ENCODE results near the gene GRK2.

Gene GRK2

DNA sequence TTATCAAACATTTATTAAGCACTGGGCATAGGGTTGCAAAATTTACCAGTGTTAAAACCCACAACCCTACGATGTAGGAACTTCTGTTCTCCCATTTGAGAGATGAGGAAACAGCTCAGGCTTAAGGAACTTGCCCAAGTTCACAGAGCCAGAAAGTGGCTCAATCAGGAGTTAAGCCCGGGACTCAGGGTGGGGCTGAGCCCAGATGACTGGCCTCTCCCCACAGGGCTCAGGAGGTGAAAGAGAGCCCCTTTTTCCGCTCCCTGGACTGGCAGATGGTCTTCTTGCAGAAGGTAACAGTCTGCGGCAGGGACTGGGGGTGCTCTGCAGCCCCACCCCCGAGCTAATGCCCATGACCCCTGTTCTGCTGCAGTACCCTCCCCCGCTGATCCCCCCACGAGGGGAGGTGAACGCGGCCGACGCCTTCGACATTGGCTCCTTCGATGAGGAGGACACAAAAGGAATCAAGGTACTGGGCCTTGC, 17.2 kb downstream of the GRK2 start:
- no peak for TF ChIP-seq CTCF (IDR thresholded peaks at IDR 0.05)

GRCh38 chr11:67284811-67285540, 18.7 kb downstream of the GRK2 start:
- no peak overlapping the region for H3K4me3 ChIP-seq
- H3K27ac ChIP-seq = no peak overlapping the region
- H3K4me1 ChIP-seq = peaks cover 7 to 23% (median 16%) of the 10 kb centered on the region in 4 donors
- no peaks in the 10 kb centered on the region for H3K27me3 ChIP-seq
- intact Hi-C loops (cut with DNase I; ENCODE audit: low total_unique reads) = no loop called here
- no peak for TF ChIP-seq CTCF (IDR thresholded peaks at IDR 0.05)
- DNase-seq = no peak
- H3K9me3 ChIP-seq = no peaks in the 10 kb centered on the region
- peaks cover 62 to 70% (median 70%) of the 10 kb centered on the region in 3 donors for H3K36me3 ChIP-seq

More for the DNA sequence above, 17.2 kb downstream of the GRK2 start:
- Histone ChIP-seq H3K27me3 (no peaks in the 10 kb centered on the region), H3K4me1 (peaks cover 7 to 24% (median 16%) of the 10 kb centered on the region in 4 donors), H3K4me3 (no peak overlapping the region), H3K36me3 (peaks cover 71 to 85% (median 83%) of the 10 kb centered on the region in 3 donors), H3K9me3 (no peaks in the 10 kb centered on the region), H3K27ac (no peak overlapping the region)
- intact Hi-C loops (cut with DNase I; ENCODE audit: low total_unique reads) = no loop called here
- no peak for DNase-seq

- DNase-seq = no peak
- TF ChIP-seq CTCF (IDR thresholded peaks at IDR 0.05) = no peak
- H3K27me3 ChIP-seq = no peaks in the 10 kb centered on the region
- no peak overlapping the region for H3K4me3 ChIP-seq
- intact Hi-C loops (cut with DNase I; ENCODE audit: low total_unique reads) = no loop called here
- H3K9me3 ChIP-seq = no peaks in the 10 kb centered on the region
- peaks cover 54 to 66% (median 61%) of the 10 kb centered on the region in 3 donors for H3K36me3 ChIP-seq
- peaks cover 7 to 31% (median 25%) of the 10 kb centered on the region in 4 donors for H3K4me1 ChIP-seq
- H3K27ac ChIP-seq = peak overlapping the region; percentile 93 to 94
Observed at GRCh38 chr11:67285541-67286498, 19.5 kb downstream of the GRK2 start.

- no peak overlapping the region for H3K4me3 ChIP-seq
- no peak for DNase-seq
- no peaks in the 10 kb centered on the region for H3K9me3 ChIP-seq
- peak overlapping the region; percentile 93 to 94 for H3K27ac ChIP-seq
- H3K27me3 ChIP-seq = no peaks in the 10 kb centered on the region
- peaks cover 46 to 66% (median 57%) of the 10 kb centered on the region in 3 donors for H3K36me3 ChIP-seq
- no peak for TF ChIP-seq CTCF (IDR thresholded peaks at IDR 0.05)
- peaks cover 7 to 39% (median 26%) of the 10 kb centered on the region in 4 donors for H3K4me1 ChIP-seq
- intact Hi-C loops (cut with DNase I; ENCODE audit: low total_unique reads) = no loop called here
Observed at GRCh38 chr11:67286621-67287333, 20.5 kb downstream of the GRK2 start.
